Spleen (tissue), 11 donors: ENCODE measurements around the gene HOXA6. TPM values are rescaled to one million over a fixed set of nuclear protein-coding genes. Genes with fewer than 3 reads are reported as not detected.

ENCODE experiments used
- DNase-seq: peaks from one replicate; pipeline ENCODE4 v3.0.0-alpha.2; 2020
- H3K27ac ChIP-seq, 8 donors: fragments of 200-600 bp; sonication (generic) in 7 of 8; 1 replicate in 4 of 8; 2 replicates in 4 of 8; pipeline versions ENCODE4 v1.5.0 to v1.8.0; 2016 to 2021; ENCODE audit warnings: inconsistent platforms in 4 of 8, mild to moderate bottlenecking in 4 of 8, moderate library complexity in 1 of 8
- H3K27me3 ChIP-seq, 7 donors: fragments of 200-600 bp; sonication (generic) in 6 of 7; replicated peaks in 1 of 7; 1 replicate in 4 of 7; 2 replicates in 3 of 7; pipeline versions ENCODE4 v1.5.0 to v1.8.0; 2016 to 2021; ENCODE audit warnings: inconsistent platforms in 3 of 7, mild to moderate bottlenecking in 1 of 7
- H3K36me3 ChIP-seq, 6 donors: fragments of 200-600 bp; sonication (generic) in 5 of 6; 1 replicate in 4 of 6; 2 replicates in 2 of 6; pipeline versions ENCODE4 v1.5.0 to v1.8.0; 2016 to 2021; ENCODE audit warnings: inconsistent platforms in 2 of 6
- H3K4me1 ChIP-seq, 6 donors: fragments of 200-600 bp; sonication (generic) in 5 of 6; 1 replicate in 3 of 6; 2 replicates in 3 of 6; pipeline versions ENCODE4 v1.5.0 to v1.8.0; 2016 to 2021; ENCODE audit warnings: inconsistent platforms in 3 of 6
- H3K4me3 ChIP-seq, 8 donors: fragments of 200-600 bp; sonication (generic) in 7 of 8; 1 replicate in 4 of 8; 2 replicates in 4 of 8; pipeline versions ENCODE4 v1.5.0 to v1.8.0; 2016 to 2021; ENCODE audit warnings: inconsistent platforms in 4 of 8, mild to moderate bottlenecking in 4 of 8, moderate library complexity in 2 of 8
- H3K9me3 ChIP-seq, 8 donors: fragments of 200-600 bp; sonication (generic) in 7 of 8; 1 replicate in 4 of 8; 2 replicates in 4 of 8; pipeline versions ENCODE4 v1.5.0 to v1.8.0; 2016 to 2021; ENCODE audit warnings: inconsistent platforms in 4 of 8
- CTCF ChIP-seq, 11 experiments: fragments of 200-600 bp in 7 of 11; fragments of 450-650 bp in 4 of 11; sonication (generic) in 4 of 11; IDR thresholded peaks in 8 of 11; conservative IDR thresholded peaks in 3 of 11; 1 replicate in 7 of 11; 2 replicates in 4 of 11; pipeline versions ENCODE4 v1.4.0 to v1.8.0; 2016 to 2021; ENCODE audit warnings: antibody characterized with exemption in 11 of 11, inconsistent platforms in 4 of 11, mild to moderate bottlenecking in 1 of 11
- POLR2A ChIP-seq, 3 donors: fragments of 450-650 bp; IDR thresholded peaks; one replicate each; pipeline ENCODE4 v1.5.1; 2017; ENCODE audit warnings: antibody characterized with exemption in 3 of 3, mild to moderate bottlenecking in 1 of 3
- POLR2AphosphoS5 ChIP-seq, 3 donors: sonication (generic); formaldehyde crosslinking; IDR thresholded peaks; one replicate each; pipeline ENCODE4 v1.5.1; 2017; ENCODE audit warnings: antibody characterized with exemption in 3 of 3
- WGBS, 5 donors: extraction: QIAGEN DNeasy Blood & Tissue Kit in 3 of 5; methylation state at CpG; one replicate each; pipeline versions ENCODE4 v1.1.5 to v1.1.7; 2013 to 2018; 5-methylcytosine and 5-hydroxymethylcytosine counted together
- intact Hi-C: fragments of 100-400 bp; cut with DNase I; formaldehyde crosslinking; loops from one replicate; pipeline ENCODE4 v1.15.0; 2023; ENCODE audit warnings: low total_unique reads
- polyA plus RNA-seq, 3 donors: library from polyadenylated mRNA; stranded (reverse); fragments of 200-250 nt; gene quantifications; one replicate each; pipeline ENCODE4 v1.2.1, GENCODE V29; 2013
- total RNA-seq, 7 donors: library from RNA; depleted of rRNA in 3 of 7; stranded (reverse); fragments of >200 nt in 3 of 7; fragmentation: NEBNext Ultra II Directional in 4 of 7; extraction: Animal tissue kit (Norgen Biotek cat#: 25700) in 4 of 7; gene quantifications; one replicate each; pipeline versions ENCODE4 v1.1.0 to v1.2.1, GENCODE V29; 2016 to 2021
- donor health status: healthy with polysubstance abuse.
- donor health status: DM: no; HTN: no; CAD: no; lungs with moderate emphysema.
- donor health status: DM: no; HTN: no; CAD: no.
- donor health status: Bipolar disorder and iron deficiency.
- donor health status: healthy.
- donor health status: DM: no; HTN: no; CAD: no.
- donor health status: DM: yes; HTN: yes; CAD: no.

Gene HOXA6
- total and polyA plus RNA-seq, 10 donors: 0.26 to 2.0 (median 1.2) TPM; not detected in 2

- no peak for DNase-seq
- intact Hi-C loops: loop anchor here (10.0 kb wide), 4 partner anchors 594 to 904 kb away; no protein-coding TSS in a partner anchor
- TF ChIP-seq POLR2A (IDR thresholded peaks at IDR 0.05) (no peak), CTCF (IDR thresholded peaks at IDR 0.05 in 8 of 11, conservative IDR thresholded peaks at IDR 0.05 in 3 of 11) (no peak), POLR2AphosphoS5 (IDR thresholded peaks at IDR 0.05) (no peak)
- Histone ChIP-seq H3K4me3 (no peak overlapping the region), H3K4me1 (peaks cover 21 to 61% (median 46%) of the 10 kb centered on the region in 6 donors), H3K9me3 (no peaks in the 10 kb centered on the region), H3K36me3 (no peaks in the 10 kb centered on the region), H3K27me3 (peaks cover 41 to 100% (median 99%) of the 10 kb centered on the region in 7 donors), H3K27ac (no peak overlapping the region)
- 27 to 53% (median 34%) methylated on average over 15 of the region's 15 CpGs for WGBS, 5 donors
Measured at GRCh38 chr7:27191161-27191731, 43.7 kb upstream of the HOXA6 start.

- Histone ChIP-seq H3K36me3 (no peaks in the 10 kb centered on the region), H3K4me3 (no peak overlapping the region), H3K4me1 (peaks cover 21 to 69% (median 55%) of the 10 kb centered on the region in 6 donors), H3K27me3 (peaks cover 47 to 100% (median 99%) of the 10 kb centered on the region in 7 donors), H3K27ac (no peak overlapping the region), H3K9me3 (no peaks in the 10 kb centered on the region)
- 33 to 48% (median 40%) methylated on average over 7 of the region's 7 CpGs for WGBS, 5 donors
- intact Hi-C loops: loop anchor here (10.0 kb wide), 5 partner anchors 595 to 1335 kb away; no protein-coding TSS in a partner anchor
- no peak for TF ChIP-seq POLR2A (IDR thresholded peaks at IDR 0.05)
- DNase-seq: no peak
Measured at GRCh38 chr7:27189997-27190748, 42.6 kb upstream of the HOXA6 start.

- no peak for TF ChIP-seq CTCF (IDR thresholded peaks at IDR 0.05 in 8 of 11, conservative IDR thresholded peaks at IDR 0.05 in 3 of 11)
- TF ChIP-seq POLR2AphosphoS5 (IDR thresholded peaks at IDR 0.05): peak in 1 of 3 donors; percentile 22
- TF ChIP-seq POLR2A (IDR thresholded peaks at IDR 0.05): no peak
- no peak overlapping the region for H3K27ac ChIP-seq
- intact Hi-C loops: loop anchor here (10.0 kb wide), 1 partner anchor 1335 kb away; no protein-coding TSS in a partner anchor
- H3K36me3 ChIP-seq: no peaks in the 10 kb centered on the region
- H3K27me3 ChIP-seq: peaks cover 49 to 100% (median 99%) of the 10 kb centered on the region in 7 donors
- H3K4me3 ChIP-seq: peak overlapping the region in 3 of 8 donors; percentile 8 to 50 (median 20)
- WGBS, 5 donors: 12 to 32% (median 15%) methylated on average over 12 to 22 of the region's 22 CpGs
- H3K4me1 ChIP-seq: peaks cover 28 to 76% (median 62%) of the 10 kb centered on the region in 6 donors
- no peaks in the 10 kb centered on the region for H3K9me3 ChIP-seq
- DNase-seq: no peak
Measured at GRCh38 chr7:27189295-27189996, 41.9 kb upstream of the HOXA6 start.

- intact Hi-C loops: loop anchor here (10.0 kb wide), 1 partner anchor 1334 kb away; no protein-coding TSS in a partner anchor
- no peak for DNase-seq
- Histone ChIP-seq H3K9me3 (no peaks in the 10 kb centered on the region), H3K27me3 (peaks cover 49 to 100% (median 99%) of the 10 kb centered on the region in 7 donors), H3K4me1 (peaks cover 34 to 79% (median 68%) of the 10 kb centered on the region in 6 donors), H3K36me3 (no peaks in the 10 kb centered on the region), H3K4me3 (peak overlapping the region in 7 of 8 donors; percentile 4 to 50 (median 18)), H3K27ac (no peak overlapping the region)
- WGBS, 5 donors: 4 to 14% (median 5%) methylated on average over 41 to 49 of the region's 49 CpGs
- TF ChIP-seq POLR2AphosphoS5 (IDR thresholded peaks at IDR 0.05) (peak in 2 of 3 donors; percentile 25 to 27), POLR2A (IDR thresholded peaks at IDR 0.05) (no peak)
Measured at GRCh38 chr7:27188386-27189294, 41.1 kb upstream of the HOXA6 start.
